GM18951 (cell line): Measurements from ENCODE around the gene TSPAN12.

Source experiments
- POLR2A ChIP-seq: IDR thresholded peaks from 4 replicates; pipeline ENCODE4 v1.6.1; 2011; ENCODE audit warnings: mild to moderate bottlenecking; ENCODE audit not compliant: insufficient read length, insufficient read depth; ENCODE audit errors: extremely low read depth
- in situ Hi-C: fragments of 300-500 bp; cut with MboI; formaldehyde crosslinking; loops from one replicate; pipeline ENCODE4 v1.12.0; 2022; ENCODE audit warnings: low sequenced_read_pairs, mixed read lengths, inconsistent platforms; ENCODE audit not compliant: unreplicated experiment

TSPAN12 gene

DNA sequence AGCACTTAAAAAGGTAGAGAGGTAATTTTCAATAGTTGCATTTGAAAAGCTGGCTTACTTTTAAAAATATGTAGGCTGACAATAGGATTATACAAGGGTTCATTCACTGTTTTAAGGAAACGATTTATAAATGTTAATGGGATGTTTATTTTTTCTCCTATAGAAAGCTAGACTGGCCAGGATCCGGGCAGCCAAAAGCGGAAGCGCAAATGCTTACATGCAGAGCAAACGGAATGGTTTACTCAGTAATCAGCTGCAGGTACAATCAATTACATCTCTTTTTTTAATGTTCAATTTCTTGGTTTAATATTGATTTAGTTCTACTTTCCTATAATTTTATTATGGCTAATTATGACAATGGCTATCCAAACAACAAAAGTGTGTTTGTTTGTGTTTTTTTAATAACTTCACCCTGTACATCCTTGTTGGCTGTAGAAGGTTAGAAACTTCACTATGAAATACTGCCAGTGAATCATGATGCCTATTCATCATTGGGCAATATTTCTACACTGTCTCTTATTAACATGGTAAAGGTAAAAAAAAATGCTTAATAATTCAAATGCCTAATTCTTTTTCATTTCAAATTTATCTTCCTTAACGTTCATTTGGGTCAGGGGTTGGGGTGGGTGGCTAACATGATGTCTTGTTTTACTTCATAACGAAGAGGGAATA lies 116.4 kb downstream of the TSPAN12 start:
- in situ Hi-C loops: loop anchor here (25.0 kb wide), 1 partner anchor 1479 kb away; no protein-coding TSS in a partner anchor

DNA sequence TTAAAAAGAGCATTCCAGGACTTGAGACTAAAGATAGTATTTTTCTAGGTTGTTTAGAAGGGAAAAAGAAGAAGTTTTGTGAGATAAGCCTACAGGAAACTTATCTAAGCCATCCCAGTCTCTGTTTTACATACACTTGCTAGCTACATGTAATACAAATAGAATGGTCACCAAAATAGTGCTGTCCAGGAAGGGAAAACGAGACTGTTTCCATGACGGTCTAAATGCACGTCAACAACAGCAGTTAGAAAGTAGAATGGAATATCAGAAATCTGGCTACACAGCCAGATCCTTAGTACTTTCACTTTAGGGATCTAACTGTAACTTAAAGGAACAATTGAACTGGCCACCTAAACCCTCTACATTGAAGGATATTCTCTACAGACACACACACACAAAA lies 117.6 kb downstream of the TSPAN12 start:
- in situ Hi-C loops: loop anchor here (25.0 kb wide), 1 partner anchor 1478 kb away; no protein-coding TSS in a partner anchor
- TF ChIP-seq POLR2A: no peak

More for the DNA sequence above, 116.4 kb downstream of the TSPAN12 start:
- no peak for TF ChIP-seq POLR2A

DNA sequence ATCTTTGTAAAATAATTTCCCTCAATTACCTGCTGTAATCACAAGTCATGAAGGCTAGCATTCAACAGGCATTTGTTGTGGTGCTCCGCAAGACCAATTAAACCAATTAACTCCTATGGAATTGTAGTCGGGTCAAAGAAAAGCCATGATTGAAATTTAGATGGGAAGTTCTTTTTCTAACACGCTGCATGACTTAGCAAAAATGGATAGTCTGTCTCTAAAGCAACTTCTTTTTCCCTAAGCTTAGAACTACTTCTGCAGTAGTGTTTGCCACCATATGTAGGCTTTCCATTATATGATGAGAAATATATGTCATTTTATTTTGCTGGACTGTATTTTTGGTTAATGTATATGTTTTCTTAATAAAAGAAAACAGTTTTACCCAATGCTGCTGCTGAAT lies 119.1 kb downstream of the TSPAN12 start:
- in situ Hi-C loops: loop anchor here (25.0 kb wide), 1 partner anchor 1477 kb away; no protein-coding TSS in a partner anchor
- TF ChIP-seq POLR2A: no peak
